ENCODE measurements around the gene PUS1.

Gene PUS1

DNA sequence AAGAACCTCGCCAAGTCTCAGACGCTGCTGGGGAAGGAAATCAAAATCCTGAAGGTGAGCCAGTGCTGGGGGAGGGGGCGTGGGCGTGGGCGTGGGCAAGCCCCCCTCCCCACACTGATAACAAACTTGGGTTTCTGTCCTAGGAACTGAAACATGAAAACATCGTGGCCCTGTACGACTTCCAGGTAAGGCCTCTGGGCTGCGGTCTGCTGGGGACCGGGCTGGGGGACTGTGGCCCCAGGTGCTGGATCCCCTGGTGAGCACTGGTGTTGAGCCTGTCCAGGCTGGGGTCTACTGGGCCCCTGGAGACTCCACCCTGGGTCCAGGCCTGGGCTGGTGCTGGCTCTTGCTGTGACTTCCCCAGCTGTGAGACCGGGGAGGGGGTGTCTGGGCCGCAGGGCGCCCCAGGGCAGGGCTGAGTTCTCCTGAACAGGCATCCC is 33.4 kb upstream of the PUS1 start:
- H3K79me2 ChIP-seq, result peaks cover 28% of the 10 kb centered on the region
- H3K27ac ChIP-seq, result peak overlapping the region; percentile 99
- no peaks in the 10 kb centered on the region for H3K9me3 ChIP-seq (ENCODE audit: control insufficient read depth, low read length)
- no peaks in the 10 kb centered on the region for H3K36me3 ChIP-seq (ENCODE audit: control insufficient read depth, insufficient read depth, low read length)
- H3K4me3 ChIP-seq (ENCODE audit: low read depth, low read length), result peak overlapping the region; percentile 57
- peaks cover 13% of the 10 kb centered on the region for H3K4me1 ChIP-seq
- no peaks in the 10 kb centered on the region for H3K27me3 ChIP-seq (ENCODE audit: control insufficient read depth, insufficient read depth, low read length)
- TF ChIP-seq, protein P1, sequence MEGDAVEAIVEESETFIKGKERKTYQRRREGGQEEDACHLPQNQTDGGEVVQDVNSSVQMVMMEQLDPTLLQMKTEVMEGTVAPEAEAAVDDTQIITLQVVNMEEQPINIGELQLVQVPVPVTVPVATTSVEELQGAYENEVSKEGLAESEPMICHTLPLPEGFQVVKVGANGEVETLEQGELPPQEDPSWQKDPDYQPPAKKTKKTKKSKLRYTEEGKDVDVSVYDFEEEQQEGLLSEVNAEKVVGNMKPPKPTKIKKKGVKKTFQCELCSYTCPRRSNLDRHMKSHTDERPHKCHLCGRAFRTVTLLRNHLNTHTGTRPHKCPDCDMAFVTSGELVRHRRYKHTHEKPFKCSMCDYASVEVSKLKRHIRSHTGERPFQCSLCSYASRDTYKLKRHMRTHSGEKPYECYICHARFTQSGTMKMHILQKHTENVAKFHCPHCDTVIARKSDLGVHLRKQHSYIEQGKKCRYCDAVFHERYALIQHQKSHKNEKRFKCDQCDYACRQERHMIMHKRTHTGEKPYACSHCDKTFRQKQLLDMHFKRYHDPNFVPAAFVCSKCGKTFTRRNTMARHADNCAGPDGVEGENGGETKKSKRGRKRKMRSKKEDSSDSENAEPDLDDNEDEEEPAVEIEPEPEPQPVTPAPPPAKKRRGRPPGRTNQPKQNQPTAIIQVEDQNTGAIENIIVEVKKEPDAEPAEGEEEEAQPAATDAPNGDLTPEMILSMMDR (IDR thresholded peaks at IDR 0.05), result no peak
- peak overlapping the region; percentile 83 for H3K9ac ChIP-seq
- H3K4me2 ChIP-seq (ENCODE audit: low read length), result peak overlapping the region; percentile 100
- peak overlapping the region; percentile 82 for H2AFZ ChIP-seq

- Histone ChIP-seq H3K4me1 (peaks cover 13% of the 10 kb centered on the region), H2AFZ (peak overlapping the region; percentile 82), H3K27ac (peak overlapping the region; percentile 99), H3K4me3 (ENCODE audit: low read depth, low read length) (peak overlapping the region; percentile 57), H3K4me2 (ENCODE audit: low read length) (peak overlapping the region; percentile 100), H3K9ac (peak overlapping the region; percentile 83), H3K36me3 (ENCODE audit: control insufficient read depth, insufficient read depth, low read length) (no peaks in the 10 kb centered on the region), H3K27me3 (ENCODE audit: control insufficient read depth, insufficient read depth, low read length) (no peaks in the 10 kb centered on the region), H3K79me2 (peaks cover 34% of the 10 kb centered on the region), H3K9me3 (ENCODE audit: control insufficient read depth, low read length) (no peaks in the 10 kb centered on the region)
- TF ChIP-seq, protein P1 (IDR thresholded peaks at IDR 0.05), result no peak
These were observed 32.8 kb upstream of the PUS1 start for GRCh38 chr12:131896080-131896810.

DNA sequence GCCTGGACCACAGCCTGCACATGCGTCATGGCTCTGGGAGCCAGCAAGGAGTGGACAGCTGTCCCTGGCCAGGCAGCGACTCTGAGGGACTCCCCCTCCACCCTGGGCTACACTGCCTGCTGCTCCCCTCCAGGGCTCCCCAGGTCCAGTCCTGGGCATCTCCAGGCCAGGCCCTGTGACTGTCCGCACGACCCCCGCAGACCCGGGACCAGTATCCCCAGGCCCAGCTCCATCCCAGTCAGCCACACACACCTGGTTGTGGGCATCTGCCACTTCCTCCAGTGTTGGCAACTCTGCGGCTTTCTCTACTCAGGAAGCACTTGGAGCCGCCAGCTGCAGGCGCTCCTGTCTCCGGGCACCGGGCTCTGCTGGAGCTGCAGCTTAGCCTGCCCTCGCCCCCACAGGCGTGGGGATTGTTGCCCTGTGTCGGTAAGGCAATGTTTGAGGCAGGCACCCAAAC is 32.2 kb upstream of the PUS1 start:
- H3K27me3 ChIP-seq (ENCODE audit: control insufficient read depth, insufficient read depth, low read length), result no peaks in the 10 kb centered on the region
- peaks cover 40% of the 10 kb centered on the region for H3K79me2 ChIP-seq
- peak overlapping the region; percentile 82 for H2AFZ ChIP-seq
- peak overlapping the region; percentile 100 for H3K4me2 ChIP-seq (ENCODE audit: low read length)
- H3K4me3 ChIP-seq (ENCODE audit: low read depth, low read length), result peak overlapping the region; percentile 57
- no peaks in the 10 kb centered on the region for H3K36me3 ChIP-seq (ENCODE audit: control insufficient read depth, insufficient read depth, low read length)
- H3K4me1 ChIP-seq, result peaks cover 18% of the 10 kb centered on the region
- peak overlapping the region; percentile 99 for H3K27ac ChIP-seq
- TF ChIP-seq, protein P1 (IDR thresholded peaks at IDR 0.05), result no peak
- H3K9ac ChIP-seq, result peak overlapping the region; percentile 81
- H3K9me3 ChIP-seq (ENCODE audit: control insufficient read depth, low read length), result no peaks in the 10 kb centered on the region

DNA sequence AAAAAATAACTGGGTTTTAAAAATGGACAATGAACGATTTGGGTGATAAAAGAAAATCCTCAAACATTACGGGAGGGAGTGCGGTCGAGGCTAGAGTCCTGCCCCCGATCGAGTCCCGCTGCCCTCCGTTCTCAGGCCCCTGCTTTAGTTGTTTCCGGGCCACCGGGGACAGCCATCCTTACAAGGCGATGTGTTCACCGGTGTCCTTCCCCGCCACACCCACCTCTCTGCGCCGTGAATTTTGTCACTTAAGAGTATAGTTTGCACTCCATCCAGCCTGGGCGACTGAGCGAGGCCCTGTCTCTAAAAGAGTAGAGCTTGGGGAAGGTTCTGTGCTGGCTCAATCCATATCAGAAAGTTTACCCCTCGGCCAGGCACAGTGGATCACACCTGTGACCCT is 31.8 kb upstream of the PUS1 start:
- peaks cover 20% of the 10 kb centered on the region for H3K4me1 ChIP-seq
- TF ChIP-seq, protein P1 (IDR thresholded peaks at IDR 0.05), result no peak

More for the DNA sequence above, 31.8 kb upstream of the PUS1 start:
- Histone ChIP-seq H3K27me3 (ENCODE audit: control insufficient read depth, insufficient read depth, low read length) (no peaks in the 10 kb centered on the region), H3K79me2 (peaks cover 44% of the 10 kb centered on the region), H3K27ac (peak overlapping the region; percentile 99), H3K9me3 (ENCODE audit: control insufficient read depth, low read length) (no peaks in the 10 kb centered on the region), H3K4me2 (ENCODE audit: low read length) (no peak overlapping the region), H3K4me3 (ENCODE audit: low read depth, low read length) (no peak overlapping the region), H3K9ac (no peak overlapping the region), H2AFZ (no peak overlapping the region), H3K36me3 (ENCODE audit: control insufficient read depth, insufficient read depth, low read length) (no peaks in the 10 kb centered on the region)
